ENCODE results near the gene PSMD13.

DNA sequence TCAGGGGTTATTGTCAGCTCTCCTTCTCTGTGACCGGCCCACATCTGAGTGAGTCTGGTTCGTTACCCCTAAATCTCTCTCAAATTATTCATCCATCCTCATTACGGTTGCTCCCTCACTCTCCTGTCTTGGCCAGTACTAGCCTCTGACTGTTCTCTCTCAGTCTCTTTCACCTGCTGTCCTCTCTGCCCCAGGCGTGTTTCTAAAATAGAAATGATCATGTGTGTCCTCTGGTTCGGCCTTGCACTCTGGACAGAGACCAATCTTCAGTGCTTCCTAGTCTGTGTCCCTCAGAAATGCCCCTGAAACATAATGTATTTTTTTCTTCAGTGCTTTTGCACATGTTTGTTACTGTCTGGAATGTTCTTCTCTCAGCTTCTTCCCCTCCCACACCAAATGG, 4.9 kb downstream of the PSMD13 start:
- TF ChIP-seq, protein P1, sequence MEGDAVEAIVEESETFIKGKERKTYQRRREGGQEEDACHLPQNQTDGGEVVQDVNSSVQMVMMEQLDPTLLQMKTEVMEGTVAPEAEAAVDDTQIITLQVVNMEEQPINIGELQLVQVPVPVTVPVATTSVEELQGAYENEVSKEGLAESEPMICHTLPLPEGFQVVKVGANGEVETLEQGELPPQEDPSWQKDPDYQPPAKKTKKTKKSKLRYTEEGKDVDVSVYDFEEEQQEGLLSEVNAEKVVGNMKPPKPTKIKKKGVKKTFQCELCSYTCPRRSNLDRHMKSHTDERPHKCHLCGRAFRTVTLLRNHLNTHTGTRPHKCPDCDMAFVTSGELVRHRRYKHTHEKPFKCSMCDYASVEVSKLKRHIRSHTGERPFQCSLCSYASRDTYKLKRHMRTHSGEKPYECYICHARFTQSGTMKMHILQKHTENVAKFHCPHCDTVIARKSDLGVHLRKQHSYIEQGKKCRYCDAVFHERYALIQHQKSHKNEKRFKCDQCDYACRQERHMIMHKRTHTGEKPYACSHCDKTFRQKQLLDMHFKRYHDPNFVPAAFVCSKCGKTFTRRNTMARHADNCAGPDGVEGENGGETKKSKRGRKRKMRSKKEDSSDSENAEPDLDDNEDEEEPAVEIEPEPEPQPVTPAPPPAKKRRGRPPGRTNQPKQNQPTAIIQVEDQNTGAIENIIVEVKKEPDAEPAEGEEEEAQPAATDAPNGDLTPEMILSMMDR (IDR thresholded peaks at IDR 0.05): no peak
- TF ChIP-seq EZH2 (IDR thresholded peaks at IDR 0.05; ENCODE audit: borderline replicate concordance, insufficient read depth, low read depth, low read length, poor library complexity, severe bottlenecking): no peak

All from B cell (primary cell).